Esophagus squamous epithelium (tissue), 4 donors: ENCODE results near the gene KRT2.

Experiments used
- CTCF ChIP-seq, 6 experiments: fragments of 450-650 bp in 4 of 6; fragments of 200-600 bp in 2 of 6; sonication (generic) in 2 of 6; IDR thresholded peaks; one replicate each; pipeline ENCODE4 v1.5.1; 2016 to 2019; ENCODE audit warnings: antibody characterized with exemption in 6 of 6, mild to moderate bottlenecking in 4 of 6, moderate library complexity in 4 of 6
- POLR2A ChIP-seq, 4 donors: fragments of 450-650 bp; IDR thresholded peaks; one replicate each; pipeline ENCODE4 v1.6.1; 2017; ENCODE audit warnings: antibody characterized with exemption in 4 of 4, mild to moderate bottlenecking in 4 of 4, moderate library complexity in 3 of 4

GRCh38 chr12:52685406-52685890 lies 33.4 kb upstream of the KRT2 start:
- TF ChIP-seq POLR2A (IDR thresholded peaks at IDR 0.05) (no peak), CTCF (IDR thresholded peaks at IDR 0.05) (no peak)
